Urinary bladder (tissue), 4 donors: ENCODE data around the gene FAM169A. TPM values are rescaled to one million over a fixed set of nuclear protein-coding genes. Genes with fewer than 3 reads are reported as not detected.
"Not testable (repeated sequence)": the region's sequence is repeated elsewhere in the genome, so short reads cannot be mapped to it uniquely, and the experiment has no call there.

Experiments used
- DNase-seq: peaks from one replicate; pipeline ENCODE4 v3.0.0-alpha.2; 2015; ENCODE audit errors: extremely low spot score
- H3K27ac ChIP-seq: one replicate; pipeline ENCODE4 v1.5.1; 2013; ENCODE audit warnings: low read depth, mild to moderate bottlenecking, moderate library complexity
- H3K36me3 ChIP-seq: one replicate; pipeline ENCODE4 v1.6.1; 2013; ENCODE audit warnings: mild to moderate bottlenecking, moderate library complexity; ENCODE audit not compliant: insufficient read depth
- H3K4me1 ChIP-seq: one replicate; pipeline ENCODE4 v1.6.1; 2013; ENCODE audit warnings: mild to moderate bottlenecking, moderate library complexity; ENCODE audit not compliant: insufficient read depth
- H3K4me3 ChIP-seq: one replicate; pipeline ENCODE4 v1.5.1; 2013; ENCODE audit warnings: low read depth, low read length
- WGBS: extraction: QIAGEN DNeasy Blood & Tissue Kit; methylation state at CpG from one replicate; pipeline ENCODE4 v1.1.7; 2013; 5-methylcytosine and 5-hydroxymethylcytosine counted together
- polyA plus RNA-seq: library from polyadenylated mRNA; stranded (reverse); fragments of 200-250 nt; gene quantifications from one replicate; pipeline ENCODE4 v1.2.3, GENCODE V29; 2013
- total RNA-seq: library from RNA; depleted of rRNA; stranded (reverse); fragments of >200 nt; gene quantifications from one replicate; pipeline ENCODE4 v1.2.3, GENCODE V29; 2014
- donor health status: healthy with polysubstance abuse.
- donor health status: healthy.

The FAM169A gene
- total and polyA plus RNA-seq, 2 donors, result 1.1 to 9.0 TPM

DNA sequence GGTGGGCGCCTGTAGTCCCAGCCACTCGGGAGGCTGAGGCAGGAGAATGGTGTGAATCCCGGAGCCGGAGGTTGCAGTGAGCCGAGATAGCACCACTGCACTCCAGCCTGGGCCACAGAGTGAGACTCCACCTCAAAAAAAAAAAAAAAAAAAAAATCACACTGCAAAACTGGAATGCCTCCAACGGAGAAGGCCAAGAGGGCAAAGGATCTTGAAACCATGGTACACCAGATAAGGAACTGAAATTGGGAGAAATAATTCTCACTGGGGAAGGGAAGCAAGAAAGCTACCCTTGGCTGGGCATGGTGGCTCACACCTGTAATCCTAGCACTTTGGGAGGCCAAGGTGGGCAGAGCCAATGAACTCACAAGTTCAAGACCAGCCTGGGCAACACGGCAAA, 9.2 kb downstream of the FAM169A start:
- not testable (repeated sequence) for DNase-seq, H3K27ac ChIP-seq, H3K36me3 ChIP-seq, H3K4me3 ChIP-seq, H3K4me1 ChIP-seq
- 95% methylated on average over 7 of the region's 7 CpGs for WGBS

DNA sequence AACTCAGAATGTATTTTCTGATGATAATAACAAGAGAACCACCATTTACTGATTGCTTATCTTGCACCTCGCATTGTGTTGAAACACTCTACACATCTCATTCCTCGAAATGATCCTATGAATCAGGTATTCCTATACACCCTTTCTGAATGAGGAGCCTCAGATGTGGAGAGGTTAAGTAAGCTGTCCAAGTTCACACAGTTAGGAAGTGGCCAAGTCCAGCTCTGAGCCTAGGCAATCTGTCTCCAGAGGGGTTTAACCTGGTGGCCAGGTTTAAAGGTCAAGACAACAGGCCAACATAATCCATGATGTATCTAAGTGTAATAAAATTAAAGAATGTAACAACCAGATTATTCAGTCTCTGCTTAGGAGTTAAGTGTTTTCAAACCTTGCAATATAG, 12.9 kb downstream of the FAM169A start:
- no peak for DNase-seq
- Histone ChIP-seq H3K4me1 (no peaks in the 10 kb centered on the region), H3K27ac (no peak overlapping the region), H3K36me3 (no peaks in the 10 kb centered on the region), H3K4me3 (no peak overlapping the region)
- 95% methylated on average over 2 of the region's 2 CpGs for WGBS

DNA sequence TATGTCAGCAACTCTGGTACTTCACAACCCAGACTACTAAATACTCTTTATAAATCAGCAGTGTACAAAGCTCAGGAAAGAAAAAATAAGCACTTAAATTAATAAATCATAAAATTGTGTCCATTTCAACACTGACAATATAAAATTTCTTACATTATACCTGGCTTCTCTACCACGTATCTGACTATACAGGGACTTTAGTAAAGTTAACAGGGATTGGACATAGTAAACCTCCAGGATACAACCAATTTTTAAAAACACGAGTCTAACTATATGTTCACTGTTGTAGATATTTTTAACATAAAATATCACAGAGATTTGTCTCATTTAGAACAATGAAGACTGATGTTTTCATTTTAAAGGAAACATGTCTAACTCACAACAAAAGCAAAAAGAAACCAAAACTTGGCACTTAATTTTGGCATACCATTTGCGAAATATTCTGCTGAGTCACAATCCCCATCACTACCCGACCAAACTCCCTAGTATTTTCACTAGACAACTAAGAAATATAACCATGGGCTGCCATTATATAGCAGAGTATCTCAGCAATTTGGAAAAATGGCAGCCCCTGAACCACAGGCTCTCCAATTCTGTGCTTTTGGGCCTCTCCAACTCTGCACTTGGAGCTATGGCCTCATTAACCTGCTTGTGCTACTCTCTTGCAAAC, 14.4 kb downstream of the FAM169A start:
- no peaks in the 10 kb centered on the region for H3K4me1 ChIP-seq
- 64% methylated on average over 4 of the region's 4 CpGs for WGBS
- no peak for DNase-seq
- H3K36me3 ChIP-seq, result no peaks in the 10 kb centered on the region
- no peak overlapping the region for H3K4me3 ChIP-seq
- no peak overlapping the region for H3K27ac ChIP-seq

DNA sequence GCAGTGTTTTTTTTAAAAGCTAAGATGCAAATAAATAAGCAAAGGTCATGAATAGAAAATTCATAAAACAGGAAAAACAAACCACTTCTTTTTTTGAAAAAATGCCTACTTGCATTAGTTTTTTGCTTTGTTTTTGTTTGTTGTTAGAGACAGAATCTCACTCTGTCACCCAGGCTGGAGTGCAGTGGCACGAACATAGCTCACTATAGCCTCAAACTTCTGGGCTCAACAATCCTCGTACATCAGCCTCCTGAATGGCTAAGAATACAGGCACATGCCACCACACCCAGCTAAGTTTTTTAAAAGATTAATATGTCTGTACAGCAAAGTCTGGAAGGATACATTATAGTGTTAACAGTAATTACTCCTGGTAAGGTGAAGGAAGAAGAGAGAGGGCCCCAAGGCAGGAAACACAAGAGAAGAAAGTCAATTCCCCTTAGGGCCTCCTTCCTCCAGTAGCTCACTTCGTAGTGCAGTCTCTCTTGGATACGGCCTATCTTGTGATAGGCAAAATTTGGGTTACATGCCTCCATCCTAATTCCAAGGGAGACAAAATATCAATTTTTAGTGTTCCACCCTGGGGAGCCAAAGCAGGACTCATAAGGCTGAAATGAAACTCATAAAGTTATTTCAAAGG, 15.3 kb downstream of the FAM169A start:
- no peak overlapping the region for H3K27ac ChIP-seq
- no peaks in the 10 kb centered on the region for H3K4me1 ChIP-seq
- H3K36me3 ChIP-seq, result no peaks in the 10 kb centered on the region
- WGBS, result 78% methylated on average over 4 of the region's 4 CpGs
- no peak for DNase-seq
- no peak overlapping the region for H3K4me3 ChIP-seq

DNA sequence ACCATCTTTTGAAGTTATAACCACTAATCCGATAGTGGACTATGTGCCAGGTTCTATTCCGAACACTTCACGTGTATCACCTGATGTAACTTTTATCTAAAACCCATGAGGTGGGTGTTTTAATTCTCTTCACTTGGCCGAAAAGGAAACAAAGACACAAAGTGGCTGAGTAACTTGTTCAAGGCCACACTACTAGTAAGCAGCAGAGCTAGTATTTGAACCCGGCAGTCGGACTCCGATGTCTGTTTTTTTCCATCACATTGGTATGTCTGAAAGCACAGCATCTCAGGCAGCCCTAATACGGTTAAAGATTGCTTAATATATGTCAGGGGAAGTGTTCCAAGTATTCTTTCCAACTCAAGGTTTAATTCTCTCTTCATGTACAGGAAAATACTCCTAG, 16.2 kb downstream of the FAM169A start:
- WGBS, result 70% methylated on average over 8 of the region's 8 CpGs
- no peaks in the 10 kb centered on the region for H3K4me1 ChIP-seq
- no peak overlapping the region for H3K4me3 ChIP-seq

DNA sequence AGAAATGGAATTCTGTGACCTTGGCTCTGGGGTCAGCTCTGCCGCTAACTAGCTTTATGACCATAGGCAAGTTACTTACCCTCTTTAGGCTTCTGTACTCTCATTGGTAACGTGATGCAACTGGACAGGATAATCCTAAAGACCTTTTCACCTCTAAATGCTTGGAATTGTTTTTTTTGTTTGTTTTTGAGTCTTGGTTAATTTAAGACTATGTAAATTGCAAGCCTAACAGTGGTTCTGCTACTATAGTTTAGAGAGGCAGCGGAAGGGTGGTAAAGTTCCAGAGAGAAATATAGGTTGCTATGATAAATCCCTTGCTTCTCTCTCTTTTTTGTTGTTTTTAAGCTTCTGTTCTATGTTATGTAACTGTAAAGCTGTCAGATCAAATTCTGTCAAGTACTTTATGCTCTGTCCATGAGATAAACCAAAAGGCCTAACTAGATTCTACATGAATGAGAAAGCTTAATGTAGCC, 17.6 kb downstream of the FAM169A start:
- H3K4me1 ChIP-seq, result no peaks in the 10 kb centered on the region
- 76% methylated on average over 3 of the region's 3 CpGs for WGBS
- DNase-seq, result no peak
- H3K36me3 ChIP-seq, result no peaks in the 10 kb centered on the region
- no peak overlapping the region for H3K4me3 ChIP-seq
- no peak overlapping the region for H3K27ac ChIP-seq

More for the DNA sequence above, 16.2 kb downstream of the FAM169A start:
- H3K36me3 ChIP-seq, result no peaks in the 10 kb centered on the region
- no peak overlapping the region for H3K27ac ChIP-seq
- no peak for DNase-seq

DNA sequence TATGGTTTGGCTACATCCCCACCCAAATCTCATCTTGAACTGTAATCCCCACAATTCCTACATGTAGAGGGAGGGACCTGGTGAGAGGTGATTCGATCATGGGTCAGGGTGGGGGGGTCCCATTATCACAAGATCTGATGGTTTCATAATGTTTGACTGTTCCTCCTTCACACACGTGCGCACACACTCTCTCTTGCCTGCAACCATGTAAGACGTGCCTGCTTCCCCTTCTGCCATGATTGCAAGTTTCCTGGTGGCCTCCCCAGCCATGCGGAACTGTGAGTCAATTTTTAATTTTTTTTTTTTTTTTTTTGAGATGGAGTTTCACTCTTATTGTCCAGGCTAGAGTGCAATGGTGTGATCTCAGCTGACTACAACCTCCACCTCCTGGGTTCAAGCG, 27.0 kb downstream of the FAM169A start:
- Histone ChIP-seq H3K36me3 (no peaks in the 10 kb centered on the region), H3K4me1 (no peaks in the 10 kb centered on the region), H3K27ac (no peak overlapping the region), H3K4me3 (no peak overlapping the region)
- DNase-seq, result no peak
- WGBS, result 93% methylated on average over 6 of the region's 6 CpGs

DNA sequence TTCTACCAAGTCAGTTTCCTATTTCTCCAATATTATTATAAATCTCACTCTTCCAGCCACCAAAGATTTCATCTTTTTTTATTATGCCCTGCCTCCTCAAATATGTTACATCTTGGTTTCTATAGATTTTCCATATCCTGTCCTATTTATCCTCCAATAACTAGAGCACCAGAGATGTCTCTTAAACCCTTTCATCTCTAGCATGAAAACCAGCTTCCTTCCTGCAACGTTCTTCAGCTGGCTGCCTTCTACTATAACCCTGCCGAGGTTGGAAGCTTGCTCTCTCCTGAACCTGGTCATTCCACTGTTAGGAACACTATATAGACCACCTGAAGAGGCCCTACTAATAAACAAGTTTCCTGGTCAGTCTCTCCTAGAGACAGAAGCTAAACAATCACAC, 27.9 kb downstream of the FAM169A start:
- Histone ChIP-seq H3K4me1 (no peaks in the 10 kb centered on the region), H3K36me3 (no peaks in the 10 kb centered on the region), H3K27ac (no peak overlapping the region), H3K4me3 (no peak overlapping the region)
- WGBS, result 74% methylated on average over 2 of the region's 2 CpGs
- no peak for DNase-seq

DNA sequence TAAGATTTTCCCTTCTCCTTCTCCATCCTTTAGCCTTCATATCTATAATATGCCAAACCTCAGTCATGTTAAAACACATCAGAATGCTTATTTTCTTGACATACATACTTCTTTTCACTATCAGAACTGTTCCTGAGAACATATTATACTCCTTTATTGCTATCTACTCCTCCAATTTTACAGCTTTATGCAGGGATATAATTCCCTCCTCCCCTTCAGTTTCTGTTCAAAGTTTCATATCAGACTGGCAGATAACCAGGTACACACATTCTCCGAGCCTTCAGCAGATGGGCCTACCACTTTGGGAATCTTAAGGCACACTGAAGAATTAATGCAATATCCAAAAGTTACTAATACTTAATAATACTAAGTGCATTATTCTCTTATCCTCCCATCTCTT, 29.1 kb downstream of the FAM169A start:
- no peak for DNase-seq
- Histone ChIP-seq H3K4me1 (no peaks in the 10 kb centered on the region), H3K4me3 (no peak overlapping the region), H3K36me3 (no peaks in the 10 kb centered on the region), H3K27ac (no peak overlapping the region)
- WGBS, result 88% methylated on average over 1 of the region's 1 CpG

DNA sequence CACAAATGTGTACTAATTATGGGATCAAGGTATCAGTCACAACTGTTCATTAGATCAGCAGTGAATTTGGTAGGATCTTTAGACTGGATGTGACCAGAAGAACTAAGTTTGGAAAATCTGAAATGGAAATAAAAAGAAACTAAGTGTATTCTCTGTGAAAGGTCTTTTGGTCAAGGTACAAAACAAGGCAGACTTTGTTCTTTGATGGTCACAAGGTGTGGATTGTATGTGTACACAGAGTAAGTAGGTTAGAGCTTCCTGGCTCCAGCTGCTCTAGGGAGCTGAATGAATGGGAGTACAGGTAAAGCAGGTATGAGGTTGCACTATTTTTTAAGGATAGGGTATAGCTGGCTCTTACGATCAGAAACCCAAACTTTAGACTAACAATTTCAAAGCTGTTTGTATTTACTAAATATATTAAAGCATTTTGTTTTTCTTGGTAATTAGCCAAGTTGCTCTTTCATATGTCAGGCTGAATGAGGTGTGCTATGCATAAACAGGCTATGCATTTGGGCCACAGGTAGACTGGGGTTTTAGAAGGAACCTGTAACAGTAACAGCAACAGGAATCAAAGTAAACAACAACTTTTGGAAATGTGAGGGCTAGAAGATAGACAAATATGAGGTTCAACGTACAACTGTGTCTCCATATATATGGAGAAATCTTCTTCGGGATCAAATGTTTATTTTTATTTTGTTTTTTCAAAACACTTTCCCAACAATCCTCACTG, 32.5 kb downstream of the FAM169A start:
- H3K4me3 ChIP-seq, result no peak overlapping the region
- DNase-seq, result no peak
- 88% methylated on average over 3 of the region's 3 CpGs for WGBS
- H3K36me3 ChIP-seq, result no peaks in the 10 kb centered on the region
- no peak overlapping the region for H3K27ac ChIP-seq
- no peaks in the 10 kb centered on the region for H3K4me1 ChIP-seq

DNA sequence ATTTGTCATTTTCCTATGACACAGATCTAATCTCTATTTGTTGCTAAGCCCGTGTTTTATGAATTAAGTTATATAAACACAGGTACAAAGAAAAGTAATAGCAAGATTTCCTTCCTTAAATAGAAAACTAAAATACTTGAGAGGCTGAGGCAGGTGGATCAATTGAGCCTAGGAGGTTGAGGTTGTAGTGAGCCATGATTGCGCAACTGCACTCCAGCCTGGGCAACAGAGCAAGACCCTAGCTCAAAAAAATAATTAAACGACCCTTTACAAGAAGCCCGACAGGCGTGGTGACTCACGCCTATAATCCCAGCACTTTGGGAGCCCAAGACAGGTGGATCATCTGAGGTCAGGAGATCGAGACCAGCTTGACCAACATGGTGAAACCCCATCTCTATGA, 36.8 kb downstream of the FAM169A start:
- no peak overlapping the region for H3K4me3 ChIP-seq
- no peaks in the 10 kb centered on the region for H3K36me3 ChIP-seq
- WGBS, result 89% methylated on average over 7 of the region's 7 CpGs
- no peaks in the 10 kb centered on the region for H3K4me1 ChIP-seq
- no peak overlapping the region for H3K27ac ChIP-seq
- no peak for DNase-seq

DNA sequence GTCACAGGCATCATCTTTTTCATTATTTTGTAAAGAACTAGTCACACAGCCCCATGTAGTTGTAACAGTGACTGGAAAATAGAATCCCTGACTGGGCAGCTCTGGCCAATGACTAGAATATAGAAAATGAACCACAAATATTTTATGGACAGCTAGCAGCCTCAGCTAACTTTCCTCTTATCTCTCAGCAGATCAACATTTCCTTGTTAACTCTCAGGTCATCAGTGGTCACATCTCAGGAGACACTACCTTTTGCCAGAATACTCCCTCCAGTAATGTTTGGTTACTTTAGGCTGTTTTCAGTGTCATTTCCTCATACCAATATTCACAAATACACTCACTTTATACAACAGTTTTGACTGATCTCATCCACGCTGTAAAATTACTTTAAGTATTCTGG, 43.9 kb downstream of the FAM169A start:
- WGBS, result 86% methylated on average over 1 of the region's 1 CpG
- H3K4me1 ChIP-seq, result no peaks in the 10 kb centered on the region
- H3K36me3 ChIP-seq, result no peaks in the 10 kb centered on the region
- H3K4me3 ChIP-seq, result no peak overlapping the region
- no peak for DNase-seq
- H3K27ac ChIP-seq, result no peak overlapping the region

DNA sequence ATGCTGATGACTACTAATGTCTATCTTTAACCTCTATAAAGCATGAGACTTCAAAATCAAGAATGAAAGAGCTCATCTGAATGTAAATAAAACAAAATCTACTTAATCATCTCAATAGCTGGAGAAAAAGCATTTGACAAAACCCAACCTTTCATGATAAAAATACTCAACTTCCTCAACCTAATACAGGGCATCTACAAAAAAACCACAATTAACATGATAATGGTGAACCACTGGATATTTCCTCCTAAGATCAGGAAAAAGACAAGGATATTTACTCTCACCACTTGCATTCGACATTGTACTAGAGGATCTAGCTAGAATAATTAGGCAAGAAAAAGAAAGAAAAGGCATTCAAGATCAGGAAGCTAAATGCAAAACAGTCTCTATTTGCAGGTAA, 49.3 kb downstream of the FAM169A start:
- Histone ChIP-seq H3K4me1 (no peaks in the 10 kb centered on the region), H3K36me3 (no peaks in the 10 kb centered on the region), H3K4me3 (no peak overlapping the region), H3K27ac (no peak overlapping the region)
- 27% methylated on average over 1 of the region's 1 CpG for WGBS
- no peak for DNase-seq

DNA sequence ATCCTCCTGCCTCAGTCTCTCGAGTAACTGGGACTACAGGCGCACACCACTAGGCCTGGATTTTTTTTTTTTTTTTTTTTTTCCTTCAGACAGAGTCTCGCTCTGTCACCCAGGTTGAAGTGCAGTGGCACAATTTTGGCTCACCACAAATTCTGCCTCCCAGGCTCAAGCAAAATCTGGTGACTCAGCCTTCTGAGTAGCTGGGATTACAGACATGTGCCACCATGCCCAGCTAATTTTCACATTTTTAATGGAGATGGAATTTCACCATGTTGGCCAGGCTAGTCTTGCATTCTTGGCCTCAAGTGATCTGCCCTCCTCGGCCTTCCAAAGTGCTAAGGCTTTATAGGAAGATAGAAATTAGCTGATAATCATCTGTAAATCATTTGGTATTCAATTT, 55.3 kb downstream of the FAM169A start:
- Histone ChIP-seq H3K4me3 (no peak overlapping the region), H3K36me3 (no peaks in the 10 kb centered on the region), H3K27ac (no peak overlapping the region), H3K4me1 (no peaks in the 10 kb centered on the region)
- WGBS, result 92% methylated on average over 4 of the region's 4 CpGs
- no peak for DNase-seq
